GM19395 (cell line): ENCODE data around the gene PUM1.
"Not testable (repeated sequence)": the region's sequence is repeated elsewhere in the genome, so short reads cannot be mapped to it uniquely, and the experiment has no call there.

Source experiments
- ATAC-seq: cut with Tn5 transposase; IDR thresholded peaks from one replicate; pipeline ENCODE4 v1.9.1; 2021; ENCODE audit warnings: mild to moderate bottlenecking, moderate library complexity; ENCODE audit not compliant: unreplicated experiment

Gene PUM1, protein sequence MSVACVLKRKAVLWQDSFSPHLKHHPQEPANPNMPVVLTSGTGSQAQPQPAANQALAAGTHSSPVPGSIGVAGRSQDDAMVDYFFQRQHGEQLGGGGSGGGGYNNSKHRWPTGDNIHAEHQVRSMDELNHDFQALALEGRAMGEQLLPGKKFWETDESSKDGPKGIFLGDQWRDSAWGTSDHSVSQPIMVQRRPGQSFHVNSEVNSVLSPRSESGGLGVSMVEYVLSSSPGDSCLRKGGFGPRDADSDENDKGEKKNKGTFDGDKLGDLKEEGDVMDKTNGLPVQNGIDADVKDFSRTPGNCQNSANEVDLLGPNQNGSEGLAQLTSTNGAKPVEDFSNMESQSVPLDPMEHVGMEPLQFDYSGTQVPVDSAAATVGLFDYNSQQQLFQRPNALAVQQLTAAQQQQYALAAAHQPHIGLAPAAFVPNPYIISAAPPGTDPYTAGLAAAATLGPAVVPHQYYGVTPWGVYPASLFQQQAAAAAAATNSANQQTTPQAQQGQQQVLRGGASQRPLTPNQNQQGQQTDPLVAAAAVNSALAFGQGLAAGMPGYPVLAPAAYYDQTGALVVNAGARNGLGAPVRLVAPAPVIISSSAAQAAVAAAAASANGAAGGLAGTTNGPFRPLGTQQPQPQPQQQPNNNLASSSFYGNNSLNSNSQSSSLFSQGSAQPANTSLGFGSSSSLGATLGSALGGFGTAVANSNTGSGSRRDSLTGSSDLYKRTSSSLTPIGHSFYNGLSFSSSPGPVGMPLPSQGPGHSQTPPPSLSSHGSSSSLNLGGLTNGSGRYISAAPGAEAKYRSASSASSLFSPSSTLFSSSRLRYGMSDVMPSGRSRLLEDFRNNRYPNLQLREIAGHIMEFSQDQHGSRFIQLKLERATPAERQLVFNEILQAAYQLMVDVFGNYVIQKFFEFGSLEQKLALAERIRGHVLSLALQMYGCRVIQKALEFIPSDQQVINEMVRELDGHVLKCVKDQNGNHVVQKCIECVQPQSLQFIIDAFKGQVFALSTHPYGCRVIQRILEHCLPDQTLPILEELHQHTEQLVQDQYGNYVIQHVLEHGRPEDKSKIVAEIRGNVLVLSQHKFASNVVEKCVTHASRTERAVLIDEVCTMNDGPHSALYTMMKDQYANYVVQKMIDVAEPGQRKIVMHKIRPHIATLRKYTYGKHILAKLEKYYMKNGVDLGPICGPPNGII

DNA sequence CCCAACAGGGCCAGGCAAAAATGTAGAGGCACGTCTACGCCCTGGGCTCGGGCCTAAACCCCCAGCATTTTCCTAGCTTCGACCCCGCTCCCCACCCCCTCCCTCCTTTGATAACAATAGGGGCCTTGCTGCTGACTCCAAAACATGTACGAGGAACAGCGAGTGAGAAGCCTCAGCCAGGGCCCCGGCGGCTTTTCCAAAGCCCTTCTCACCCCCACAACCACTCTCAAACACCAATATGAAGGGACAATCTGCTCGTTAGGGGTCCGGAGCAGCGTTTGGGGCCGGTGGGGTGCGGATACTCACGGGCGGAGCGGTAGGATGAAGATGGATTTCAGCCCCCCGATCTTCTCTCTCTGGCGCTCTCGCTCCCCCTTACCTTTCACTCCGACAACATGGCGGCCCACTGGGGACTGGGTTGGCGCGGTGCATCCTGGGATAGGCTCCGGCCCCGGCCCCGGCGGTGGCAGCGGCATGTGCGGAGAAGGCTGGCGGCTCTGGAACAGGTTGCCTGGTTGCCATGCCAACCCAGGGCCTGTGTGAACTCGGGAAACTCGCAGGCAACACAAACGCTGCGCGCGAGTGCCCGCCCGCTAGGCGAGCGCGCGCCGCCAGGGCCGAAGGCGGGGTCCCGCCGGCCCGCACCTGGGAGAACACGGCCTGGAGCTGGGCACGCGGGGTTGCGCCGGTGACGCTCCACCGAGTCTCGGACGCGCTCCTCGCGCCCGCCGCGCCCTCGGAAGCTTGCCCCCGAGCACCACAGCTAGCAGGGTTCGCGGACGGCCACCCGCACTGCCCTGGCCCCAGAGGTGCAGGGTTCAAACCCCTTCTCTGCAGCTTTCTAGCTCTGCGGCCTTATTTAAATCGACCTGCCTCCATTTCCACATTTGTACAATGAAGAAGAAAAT lies at the start of gene PUM1:
Gene PUM1, minus strand, starts transcription at position 408 of the 908 bp plus-strand sequence. CDS start 6,151 bp downstream, outside the sequence.
- ATAC-seq = peak; percentile 89

DNA sequence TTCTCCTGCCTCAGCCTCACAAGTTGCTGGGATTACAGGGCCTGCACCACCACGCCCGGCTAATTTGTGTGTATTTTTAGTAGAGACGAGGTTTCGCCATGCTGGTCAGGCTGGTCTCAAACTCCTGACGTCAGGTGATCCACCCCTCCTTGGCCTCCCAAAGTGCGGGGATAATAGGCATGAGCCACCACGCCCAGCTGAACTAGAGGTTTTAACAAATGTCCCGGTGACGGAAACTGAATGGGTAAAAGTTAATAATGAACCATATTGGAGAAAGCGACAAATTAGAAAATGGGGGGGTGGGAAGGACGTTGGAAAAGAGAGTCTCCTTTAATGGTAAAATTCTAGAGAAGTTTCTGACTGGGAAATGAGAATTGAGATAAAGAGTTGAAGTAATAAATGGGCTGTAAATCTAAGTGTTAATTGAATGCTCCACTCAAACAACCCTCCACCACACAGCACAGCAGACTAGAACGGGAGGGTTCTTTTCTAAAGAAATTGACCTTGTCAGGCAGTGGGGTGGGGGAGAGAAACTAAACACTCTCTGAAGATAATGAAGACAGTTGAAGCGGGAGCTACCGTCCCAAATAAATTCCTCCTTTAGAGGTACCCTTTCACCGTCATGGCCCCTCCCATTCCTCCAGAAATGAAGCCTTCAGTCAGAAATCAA lies 46.9 kb upstream of the PUM1 start:
- no peak for ATAC-seq

DNA sequence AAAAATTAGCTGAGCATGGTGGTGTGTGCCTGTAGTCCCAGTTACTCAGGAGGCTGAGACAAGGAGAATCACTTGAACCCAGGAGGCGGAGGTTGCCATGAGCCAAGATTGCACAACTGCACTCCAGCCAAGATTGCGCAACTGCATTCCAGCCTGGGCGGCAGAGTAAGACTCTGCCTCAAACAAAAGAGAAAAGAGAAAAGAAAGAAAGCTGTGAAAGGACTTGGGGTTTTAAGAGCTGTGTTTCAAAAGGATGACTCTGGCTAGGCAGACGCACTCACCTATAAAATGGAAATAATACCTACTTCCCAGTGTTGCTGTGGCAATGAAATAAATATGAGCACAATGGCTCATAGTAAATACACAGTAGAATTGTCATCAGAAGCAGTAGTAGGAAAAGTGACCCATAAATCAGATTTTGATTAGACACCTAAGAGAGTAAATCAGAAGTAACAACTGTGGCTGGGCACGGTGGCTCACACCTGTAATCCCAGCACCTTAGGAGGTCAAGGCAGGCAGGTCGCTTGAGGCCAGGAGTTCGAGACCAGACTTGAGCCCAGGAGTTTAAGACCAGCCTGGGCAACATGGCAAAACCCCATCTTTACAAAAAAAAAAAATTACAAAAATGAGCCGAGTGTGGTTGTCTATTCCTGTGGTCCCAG lies 45.9 kb upstream of the PUM1 start:
- no peak for ATAC-seq

DNA sequence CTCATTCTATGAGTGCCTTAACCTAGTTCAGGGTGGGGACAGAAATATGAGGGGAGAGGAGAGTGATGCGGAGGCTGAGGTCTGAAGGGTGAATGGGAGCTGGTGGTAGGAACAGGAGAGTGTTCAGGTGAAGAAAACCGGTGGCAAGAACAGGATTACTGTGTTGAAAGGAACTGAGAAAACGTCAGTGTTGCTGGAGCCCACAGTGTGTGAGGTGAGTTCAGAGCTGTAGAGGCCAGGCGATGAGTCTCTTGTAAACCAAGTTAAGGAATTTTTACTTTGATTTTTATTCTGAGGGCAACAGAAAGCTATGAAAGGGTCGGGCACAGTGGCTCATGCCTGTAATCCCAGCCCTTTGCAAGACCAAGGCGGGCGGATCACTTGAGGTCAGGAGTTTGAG lies 45.3 kb upstream of the PUM1 start:
- ATAC-seq = no peak

DNA sequence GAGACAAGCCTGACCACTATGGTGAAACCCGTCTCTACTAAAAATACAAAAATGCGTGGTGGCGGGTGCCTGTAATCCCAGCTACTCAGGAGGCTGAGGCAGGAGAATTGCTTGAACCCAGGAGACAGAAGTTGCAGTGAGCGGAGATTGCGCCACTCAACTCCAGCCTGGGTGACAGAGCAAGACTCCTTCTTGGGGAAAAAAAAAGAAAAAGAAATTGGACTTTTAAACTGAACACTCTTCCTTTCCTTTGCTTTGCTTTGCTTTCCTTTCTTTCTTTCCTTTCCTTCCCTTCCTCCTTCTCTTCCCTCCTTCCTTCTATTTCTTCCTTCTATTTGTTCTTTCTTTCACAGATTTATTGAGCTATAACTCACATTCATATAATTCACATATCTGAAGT lies 43.3 kb upstream of the PUM1 start:
- no peak for ATAC-seq

DNA sequence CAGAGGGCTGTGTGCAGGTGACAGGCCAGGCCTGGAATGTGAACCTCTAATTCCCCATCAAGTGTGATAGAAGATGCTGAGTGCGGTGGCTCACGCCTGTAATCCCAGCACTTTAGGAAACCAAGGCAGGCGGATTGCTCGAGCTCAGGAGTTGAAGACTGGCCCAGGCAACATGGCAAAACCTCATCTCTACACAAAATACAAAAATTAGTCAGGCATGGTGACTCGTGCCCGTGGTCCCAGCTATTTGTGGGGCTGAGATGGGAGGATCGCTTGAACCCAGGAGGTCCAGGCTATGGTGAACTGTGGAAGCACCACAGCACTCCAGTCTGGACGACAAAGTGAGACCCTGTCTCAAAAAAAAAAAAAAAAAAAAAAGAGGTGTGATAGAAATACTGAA lies 40.1 kb upstream of the PUM1 start:
- ATAC-seq = no peak

DNA sequence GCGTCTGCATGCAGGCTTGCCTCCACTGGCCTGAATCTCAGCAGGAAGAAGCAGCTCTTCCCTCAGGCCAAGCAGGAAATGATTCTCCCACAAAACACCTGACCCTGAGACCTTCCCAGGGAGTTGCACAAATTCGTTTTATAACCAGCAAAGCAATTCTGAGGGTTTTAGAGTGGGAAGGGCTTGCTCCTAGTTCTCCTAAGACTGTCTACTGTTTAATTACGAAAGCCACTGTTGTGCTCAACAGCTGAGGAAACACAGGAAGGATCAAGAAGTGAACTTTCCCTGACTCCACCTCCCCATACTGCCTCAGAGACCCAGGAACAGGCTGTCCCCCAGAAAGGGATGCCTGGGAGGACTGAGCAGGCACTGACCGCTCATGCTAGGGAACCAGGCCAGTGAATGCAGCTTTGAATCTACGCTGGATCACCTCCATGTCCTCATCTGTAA lies 37.0 kb upstream of the PUM1 start:
- ATAC-seq = no peak

DNA sequence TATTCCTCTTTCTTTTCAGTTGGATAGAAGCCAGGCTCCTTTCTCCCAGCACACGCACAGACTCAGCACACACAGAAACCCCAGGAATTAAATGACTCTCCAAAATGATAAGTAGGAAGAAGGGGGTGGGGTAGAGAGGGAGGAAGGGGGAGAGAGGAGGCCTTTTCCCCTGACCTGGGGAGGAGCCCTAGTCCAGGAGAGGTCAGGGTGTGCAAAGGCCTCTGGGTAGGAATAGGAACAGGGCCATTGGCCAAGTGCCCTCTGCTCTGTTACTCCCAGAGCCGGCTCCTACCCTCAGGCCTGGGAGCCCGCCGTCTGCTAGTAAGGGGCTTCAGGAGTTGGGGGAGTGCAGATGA lies 35.6 kb upstream of the PUM1 start:
- ATAC-seq = no peak

DNA sequence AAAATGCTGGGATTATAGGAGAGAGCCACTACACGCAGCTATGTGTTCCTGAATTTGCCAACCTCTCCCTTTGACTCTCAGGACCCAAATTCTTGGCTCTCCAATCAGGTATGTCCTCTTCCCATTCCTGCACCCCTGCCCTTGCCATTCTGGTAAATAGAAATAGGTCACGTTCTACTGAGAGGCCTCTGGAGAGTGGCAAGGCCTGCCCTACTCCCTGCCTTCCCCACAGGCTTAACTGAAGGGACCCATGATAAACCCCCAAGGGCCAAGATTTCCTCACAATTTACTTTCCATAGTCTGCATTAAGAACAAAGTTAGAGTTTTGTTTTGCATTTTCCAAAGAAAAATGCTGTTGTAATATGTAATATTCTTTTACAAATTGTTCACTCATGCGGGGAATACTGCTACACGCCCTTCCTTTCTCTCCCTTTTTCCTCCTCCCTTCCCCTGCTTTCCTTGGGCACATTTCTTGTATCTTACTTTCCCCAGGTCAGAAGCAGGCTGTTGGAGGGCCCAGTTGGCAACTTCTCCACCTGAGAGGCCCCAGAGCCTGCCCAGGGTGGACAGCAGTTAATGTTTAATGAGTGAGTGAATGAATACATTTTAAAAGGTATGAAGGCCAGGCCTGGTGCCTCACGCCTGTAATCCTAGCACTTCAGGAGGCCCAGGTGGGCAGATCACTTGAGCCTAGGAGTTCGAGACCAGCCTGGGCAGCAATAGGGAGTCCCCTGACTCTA lies 33.9 kb upstream of the PUM1 start:
- ATAC-seq = no peak

DNA sequence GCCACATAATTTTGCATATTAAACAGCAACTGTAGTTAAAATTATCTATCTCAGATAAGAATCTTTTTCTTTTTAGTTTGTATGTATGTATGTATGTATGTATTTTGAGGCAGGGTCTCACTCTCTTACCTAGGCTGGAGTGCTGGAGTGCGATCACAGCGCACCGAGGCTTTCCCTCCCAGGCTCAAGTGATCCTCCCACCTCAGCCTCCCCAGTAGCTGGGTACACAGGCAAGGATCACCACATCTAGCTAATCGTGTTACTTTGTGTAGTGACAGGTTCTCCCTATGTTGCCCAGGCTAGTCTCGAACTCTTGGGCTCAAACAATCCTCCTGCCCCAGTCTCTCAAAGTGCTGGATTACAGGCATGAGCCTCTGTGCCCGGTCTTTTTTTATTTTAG lies 30.5 kb upstream of the PUM1 start:
- no peak for ATAC-seq

DNA sequence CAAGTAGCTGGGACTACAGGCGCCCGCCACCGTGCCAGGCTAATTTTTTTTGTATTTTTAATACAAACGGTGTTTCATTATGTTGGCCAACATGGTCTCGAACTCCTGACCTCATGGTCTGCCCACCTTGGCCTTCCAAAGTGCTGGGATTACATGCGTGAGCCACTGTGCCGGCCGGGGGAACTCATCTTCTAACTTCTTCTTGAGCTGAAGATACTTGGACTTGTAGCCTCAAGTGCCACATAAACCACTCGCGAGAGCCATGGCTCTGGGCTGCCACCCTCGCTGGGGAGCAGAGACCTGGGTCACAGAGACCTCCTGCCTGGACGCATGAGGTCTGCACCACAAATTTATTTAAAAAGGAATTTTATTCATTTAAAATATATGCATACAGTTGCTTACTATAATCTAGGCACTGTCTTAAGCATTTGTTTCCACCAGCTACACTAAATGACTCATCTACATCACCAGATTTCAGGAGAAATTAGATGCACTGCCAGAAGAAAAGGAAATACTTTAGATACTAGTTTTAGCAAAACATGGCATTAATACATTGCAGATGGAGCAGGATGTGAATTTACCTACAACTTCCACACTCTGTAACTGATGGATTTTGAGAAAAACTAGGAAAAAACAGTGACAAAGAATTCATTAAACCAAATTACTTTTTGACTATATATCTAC lies 29.9 kb upstream of the PUM1 start:
- no peak for ATAC-seq

DNA sequence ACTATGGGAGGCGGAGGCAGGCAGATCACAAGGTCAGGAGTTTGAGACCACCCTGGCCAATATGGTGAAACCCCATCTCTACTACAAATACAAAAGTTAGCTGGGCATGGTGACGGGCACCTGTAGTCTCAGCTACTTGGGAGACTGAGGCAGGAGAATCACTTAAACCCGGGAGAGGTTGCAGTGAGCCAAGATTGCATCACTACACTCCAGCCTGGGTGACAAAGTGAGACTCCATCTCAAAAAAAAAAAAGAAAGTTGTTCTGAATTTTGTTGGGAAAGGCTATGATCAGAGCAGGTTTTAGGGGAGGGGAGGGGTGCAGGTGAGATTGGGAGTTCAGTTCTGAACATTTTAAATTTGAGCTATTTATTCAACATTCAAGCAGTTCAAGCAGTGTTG lies 22.6 kb upstream of the PUM1 start:
- ATAC-seq = not testable (repeated sequence)

DNA sequence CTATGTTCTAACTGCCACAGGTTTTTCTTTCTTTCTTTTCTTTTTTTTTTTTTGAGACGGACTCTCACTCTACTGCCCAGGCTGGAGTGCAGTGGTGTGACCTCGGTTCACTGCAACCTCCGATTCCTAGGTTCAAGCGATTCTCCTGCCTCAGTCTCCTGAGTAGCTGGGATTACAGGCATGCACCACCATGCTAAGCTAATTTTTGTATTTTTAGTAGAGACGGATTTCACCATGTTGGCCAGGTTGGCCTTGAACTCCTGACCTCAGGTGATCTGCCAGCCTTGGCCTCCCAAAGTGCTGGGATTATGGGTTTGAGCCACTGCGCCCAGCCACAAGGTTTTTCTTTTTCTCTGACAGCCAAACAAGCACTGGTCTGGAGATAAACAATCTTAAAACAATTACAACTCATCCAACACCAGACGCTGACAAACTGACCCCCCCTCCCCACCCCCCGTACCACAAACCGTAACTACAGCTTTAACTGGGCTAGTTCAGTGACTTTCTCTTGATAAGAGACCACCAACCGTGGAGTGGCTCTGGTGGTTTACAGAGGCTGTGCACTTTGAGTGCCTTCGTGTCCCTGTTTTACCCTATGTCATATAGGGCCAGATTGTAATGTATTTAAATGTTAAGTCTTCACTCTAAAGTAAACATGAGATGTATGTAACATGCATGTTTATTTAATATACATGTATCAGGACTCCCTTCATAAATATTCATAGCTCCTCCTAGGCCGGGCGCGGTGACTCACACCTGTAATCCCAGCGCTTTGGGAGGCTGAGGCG lies 19.5 kb upstream of the PUM1 start:
- ATAC-seq = no peak

DNA sequence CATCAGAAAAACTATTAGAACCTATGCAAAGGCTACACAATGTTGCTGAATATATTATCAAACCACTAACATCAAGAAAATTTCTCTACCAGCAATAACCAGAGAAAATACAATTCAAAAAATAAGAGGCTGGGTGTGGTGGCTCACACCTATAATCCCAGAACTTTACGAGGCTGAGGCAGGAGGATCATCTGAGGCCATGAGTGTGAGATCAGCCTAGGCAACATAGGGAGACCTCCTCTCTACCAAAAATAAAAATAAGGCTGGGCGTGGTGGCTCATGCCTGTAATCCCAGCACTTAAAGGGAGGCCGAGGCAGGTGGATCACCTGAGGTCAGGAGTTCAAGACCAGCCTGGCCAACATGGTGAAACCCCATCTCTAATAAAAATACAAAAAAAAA lies 16.9 kb upstream of the PUM1 start:
- ATAC-seq = no peak

DNA sequence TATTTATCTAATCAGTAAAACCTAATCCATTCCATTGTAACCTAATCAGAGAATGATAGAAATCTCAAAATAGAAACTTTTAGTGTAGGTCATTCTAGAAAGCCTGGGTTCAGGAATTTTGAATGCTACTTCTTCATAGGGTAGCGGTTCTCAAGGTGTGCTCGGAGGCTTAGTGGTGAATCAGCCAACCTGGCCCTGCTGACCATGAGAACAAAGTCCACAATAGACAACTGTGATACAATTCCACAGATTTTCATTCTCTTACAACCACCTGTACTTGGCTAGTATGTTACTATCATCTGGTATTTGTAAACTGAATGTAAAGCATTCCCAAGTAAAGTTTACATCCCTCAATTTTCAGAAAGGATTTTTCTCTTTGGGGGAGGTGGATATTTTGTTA lies 7.5 kb upstream of the PUM1 start:
- no peak for ATAC-seq

DNA sequence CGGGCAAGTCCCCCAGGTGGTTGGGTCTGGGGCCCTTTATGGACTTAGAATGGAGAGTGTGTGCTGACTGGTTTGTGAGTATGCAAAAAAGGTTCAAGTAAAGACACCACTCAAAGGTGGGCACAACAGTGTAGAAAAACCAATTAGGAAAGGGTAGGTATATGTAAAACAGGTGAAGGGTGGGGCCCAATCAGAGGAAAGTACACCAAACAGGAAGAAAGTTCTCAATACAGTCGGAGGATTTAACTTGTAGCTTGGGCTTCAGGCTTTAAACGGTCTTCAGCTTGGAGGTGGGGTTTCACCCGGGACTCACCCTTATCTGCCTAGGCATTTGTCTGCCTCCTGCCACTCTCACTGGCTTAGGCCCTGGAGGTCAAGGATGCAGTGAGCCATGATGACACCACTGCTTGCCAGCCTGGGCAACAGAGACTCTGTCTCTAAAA lies 6.8 kb upstream of the PUM1 start:
- no peak for ATAC-seq

DNA sequence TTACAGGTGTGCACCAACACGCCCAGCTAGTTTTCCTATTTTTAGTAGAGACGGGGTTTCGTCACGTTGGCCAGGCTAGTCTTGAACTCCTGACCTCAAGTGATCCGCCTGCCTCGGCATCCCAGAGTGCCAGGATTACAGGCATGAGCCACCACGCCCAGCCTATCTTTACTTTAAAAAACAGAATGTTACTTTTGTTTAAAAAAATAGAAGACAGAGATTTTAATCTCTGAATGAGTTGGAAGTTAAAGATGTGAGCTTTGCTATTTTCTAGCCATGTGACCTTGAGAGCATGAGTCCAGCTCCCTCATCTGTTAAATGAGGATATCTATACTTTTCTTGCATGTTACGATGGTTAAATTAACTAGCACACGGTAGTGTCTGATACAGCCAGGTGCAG lies 3.9 kb upstream of the PUM1 start:
- ATAC-seq = no peak
